Esophagus mucosa (tissue), 1 donor: ENCODE measurements around the gene RBM5. TPM values are rescaled to one million over a fixed set of nuclear protein-coding genes. Genes with fewer than 3 reads are reported as not detected.
A peak's percentile ranks its signal among the peaks of the same experiment; 100 is the strongest.

Experiments used
- ATAC-seq: fragments of 200-7000 bp; cut with Tn5 transposase; one replicate; pipeline ENCODE4 v1.9.1; 2020
- total RNA-seq: library from RNA; stranded (reverse); gene quantifications from one replicate; pipeline ENCODE4 v1.2.4, GENCODE V29; 2023
- donor health status: DM: yes; HTN: yes; CAD: no.

RBM5 gene
- total RNA-seq, 1 donor from 2014 or later = 59.5 TPM

DNA sequence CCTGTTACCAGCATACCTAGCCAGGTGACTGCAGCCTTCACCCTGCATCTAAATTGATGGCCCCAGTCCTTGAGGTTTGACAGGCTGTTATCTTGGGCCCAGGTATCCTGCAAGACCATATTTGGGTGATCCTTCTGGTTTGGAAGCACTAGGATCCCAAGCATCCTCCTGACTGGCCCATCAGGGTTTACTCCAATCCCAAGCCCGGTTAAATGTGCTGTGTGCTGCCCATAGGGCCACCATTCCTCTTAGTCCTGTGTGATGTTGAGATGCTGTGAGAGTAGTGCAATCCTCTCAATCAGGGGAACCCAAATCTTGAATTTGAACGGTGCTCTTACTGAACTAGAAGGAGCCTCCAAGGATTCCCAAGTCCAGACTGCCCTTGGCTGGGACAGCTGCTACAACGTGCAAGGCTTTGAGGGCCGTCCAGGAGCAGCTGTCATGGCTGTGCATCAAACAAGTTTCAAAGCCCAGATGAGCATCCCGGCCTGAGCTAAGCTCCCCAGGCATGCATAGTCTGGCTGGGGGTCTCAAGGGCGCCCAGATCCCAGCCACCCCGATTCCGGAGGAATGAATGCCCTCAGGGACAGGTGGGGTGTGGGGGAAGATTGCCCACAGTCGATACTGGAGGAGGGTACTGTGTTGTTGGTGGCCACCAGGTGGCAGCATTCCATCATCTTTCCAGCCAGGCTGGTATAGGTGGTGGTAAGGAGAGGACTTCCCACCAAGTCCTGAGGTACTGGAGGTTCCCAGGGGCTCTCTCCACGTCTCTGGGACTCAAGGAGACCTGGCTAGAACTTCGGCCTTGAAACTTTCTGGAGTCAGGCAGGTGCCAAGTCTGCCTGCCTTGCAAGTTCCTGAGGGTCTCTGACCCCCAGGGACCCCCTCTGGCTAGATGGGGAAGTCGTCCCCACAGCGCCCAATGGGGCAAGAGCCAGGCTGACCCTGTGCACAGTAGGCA is 32.6 kb downstream of the RBM5 start:
- peak; percentile 74 for ATAC-seq

DNA sequence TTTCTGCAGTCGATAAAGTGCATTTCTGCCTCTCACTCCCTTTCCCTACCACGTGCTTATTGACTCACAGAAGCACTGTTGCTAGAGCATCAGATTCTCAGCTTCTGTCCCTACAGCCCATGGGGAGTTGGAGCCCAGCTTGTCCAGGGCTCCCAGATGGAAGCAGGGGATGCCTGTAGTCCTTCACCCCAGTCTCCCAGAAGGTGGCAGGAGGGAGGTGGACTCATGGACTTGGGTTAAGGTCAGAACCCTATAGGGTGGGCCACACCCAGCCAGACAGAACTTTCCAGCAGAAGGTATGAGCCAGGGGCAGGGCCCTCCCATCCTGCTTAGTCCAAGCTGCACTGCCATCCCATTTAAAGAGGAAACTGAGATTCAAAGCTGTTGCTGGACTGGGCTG is 33.4 kb downstream of the RBM5 start:
- ATAC-seq = peak; percentile 22

DNA sequence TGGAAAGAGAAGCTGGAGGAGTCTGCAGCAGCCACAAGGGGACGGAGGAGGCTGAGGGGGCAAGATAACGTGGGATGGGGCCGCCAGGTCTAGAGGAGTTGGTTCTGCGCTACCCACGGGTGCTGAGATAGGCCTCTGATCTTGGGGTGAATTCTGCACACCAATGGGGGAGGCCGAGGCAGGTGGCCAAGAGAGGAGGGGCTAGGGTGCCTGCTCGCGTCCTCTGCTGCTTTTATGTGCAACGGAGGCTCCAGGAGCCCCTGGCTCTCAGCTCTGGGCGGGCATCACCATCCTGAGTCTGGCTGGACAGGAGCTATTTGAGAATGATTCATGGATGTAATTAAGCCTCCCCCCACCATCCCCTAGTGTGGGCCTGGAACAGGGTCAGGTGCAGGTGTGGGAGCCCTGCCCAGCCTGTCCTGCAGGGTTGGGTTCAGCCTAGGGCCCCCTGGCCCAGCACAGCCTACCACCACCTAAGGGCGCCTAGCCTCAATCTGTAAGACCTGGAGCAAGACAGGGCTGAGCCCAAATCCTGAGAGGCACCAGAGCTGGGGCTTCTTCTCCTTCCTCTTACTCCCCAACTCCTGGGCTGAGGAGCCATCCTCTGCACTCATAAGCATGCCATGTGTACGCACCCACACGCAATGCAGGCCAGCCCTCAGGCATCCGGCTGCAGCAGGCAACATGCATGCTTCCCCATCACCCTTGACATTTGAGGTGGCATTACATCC is 34.1 kb downstream of the RBM5 start:
- peak; percentile 20 for ATAC-seq

DNA sequence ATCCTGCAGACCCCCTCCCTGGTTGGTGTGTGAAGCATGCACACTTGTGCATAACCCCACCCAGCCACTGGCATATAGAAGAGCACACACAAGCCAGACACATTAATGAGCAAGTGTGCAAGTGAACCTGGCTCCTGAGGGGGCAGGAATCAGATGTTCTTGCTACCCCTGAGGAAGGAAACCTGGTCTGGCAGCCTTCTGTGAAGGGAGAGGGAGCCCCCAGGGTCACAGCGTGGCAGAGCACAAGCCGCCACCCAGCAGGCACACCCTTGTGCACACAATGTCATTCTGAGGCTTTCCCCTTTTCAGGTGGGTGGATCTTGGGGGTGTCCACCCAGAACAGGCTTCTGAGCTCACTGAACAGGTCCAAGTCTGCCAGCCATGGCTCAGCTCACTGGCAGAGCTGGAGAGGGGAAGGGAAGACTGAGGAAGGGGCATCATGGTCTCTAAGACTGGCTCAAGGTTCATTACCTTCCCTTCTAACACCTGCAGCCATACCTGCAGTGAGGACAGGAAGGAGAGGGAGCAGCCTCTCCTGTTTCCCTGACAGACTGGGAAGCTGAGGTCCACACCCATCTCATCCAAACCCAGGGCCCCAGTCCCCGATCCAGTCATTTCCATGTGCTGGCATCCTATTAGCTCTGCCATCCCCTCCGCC is 34.8 kb downstream of the RBM5 start:
- ATAC-seq = peak; percentile 57

DNA sequence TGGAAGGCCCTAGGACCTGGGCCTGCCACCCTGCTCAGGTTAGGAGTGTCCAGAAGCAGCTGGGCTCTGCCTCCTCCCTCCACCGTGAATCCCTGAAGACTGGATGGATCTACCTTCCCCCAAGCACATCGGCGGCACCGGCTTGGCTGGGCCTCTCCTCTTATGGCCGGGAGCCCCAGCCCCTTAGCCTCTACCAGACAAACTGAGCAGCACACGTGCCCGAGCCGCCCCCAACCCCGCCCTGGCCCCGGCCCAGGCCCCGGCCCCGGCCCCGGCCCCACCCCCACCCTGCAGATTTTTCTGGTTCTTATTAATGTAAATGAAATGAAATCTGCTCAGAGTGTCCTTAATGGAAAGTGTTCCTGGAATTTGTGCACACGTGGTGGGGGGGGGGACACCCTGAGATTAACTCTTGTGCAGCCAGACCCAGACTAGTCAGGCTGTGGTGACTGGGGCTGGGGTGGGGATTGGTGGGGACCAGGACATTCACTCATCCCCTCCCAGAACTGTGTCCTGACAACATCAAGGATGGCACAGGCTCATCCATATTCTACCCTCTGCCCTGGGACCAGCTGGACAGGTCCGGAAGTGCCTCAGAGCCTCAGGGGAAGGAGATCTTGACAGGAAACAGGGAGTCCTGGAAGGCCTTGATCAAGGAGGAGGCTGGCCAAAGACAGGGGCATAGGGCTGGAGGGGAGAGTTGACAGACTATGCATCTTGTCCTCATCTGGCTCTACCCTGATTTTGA is 35.5 kb downstream of the RBM5 start:
- peak; percentile 6 for ATAC-seq

DNA sequence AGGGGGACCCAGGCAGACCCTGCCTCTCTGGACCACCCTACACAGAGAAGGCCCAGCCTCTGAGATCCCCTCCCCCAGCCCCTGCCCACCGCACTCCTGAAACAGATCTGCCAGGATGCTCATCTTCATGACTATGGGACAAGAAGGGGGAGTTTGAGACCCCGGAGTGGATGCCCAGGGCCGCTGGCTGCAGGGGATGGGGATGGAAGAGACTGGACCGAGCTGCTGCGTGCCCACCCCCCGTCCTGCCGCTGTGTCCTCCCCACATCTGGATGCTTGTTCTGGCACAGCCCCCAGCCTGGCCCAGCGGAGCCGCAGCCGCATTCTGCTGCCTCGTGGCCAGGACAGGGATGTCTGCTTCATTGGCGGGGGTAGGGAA is 36.1 kb downstream of the RBM5 start:
- no peak for ATAC-seq

DNA sequence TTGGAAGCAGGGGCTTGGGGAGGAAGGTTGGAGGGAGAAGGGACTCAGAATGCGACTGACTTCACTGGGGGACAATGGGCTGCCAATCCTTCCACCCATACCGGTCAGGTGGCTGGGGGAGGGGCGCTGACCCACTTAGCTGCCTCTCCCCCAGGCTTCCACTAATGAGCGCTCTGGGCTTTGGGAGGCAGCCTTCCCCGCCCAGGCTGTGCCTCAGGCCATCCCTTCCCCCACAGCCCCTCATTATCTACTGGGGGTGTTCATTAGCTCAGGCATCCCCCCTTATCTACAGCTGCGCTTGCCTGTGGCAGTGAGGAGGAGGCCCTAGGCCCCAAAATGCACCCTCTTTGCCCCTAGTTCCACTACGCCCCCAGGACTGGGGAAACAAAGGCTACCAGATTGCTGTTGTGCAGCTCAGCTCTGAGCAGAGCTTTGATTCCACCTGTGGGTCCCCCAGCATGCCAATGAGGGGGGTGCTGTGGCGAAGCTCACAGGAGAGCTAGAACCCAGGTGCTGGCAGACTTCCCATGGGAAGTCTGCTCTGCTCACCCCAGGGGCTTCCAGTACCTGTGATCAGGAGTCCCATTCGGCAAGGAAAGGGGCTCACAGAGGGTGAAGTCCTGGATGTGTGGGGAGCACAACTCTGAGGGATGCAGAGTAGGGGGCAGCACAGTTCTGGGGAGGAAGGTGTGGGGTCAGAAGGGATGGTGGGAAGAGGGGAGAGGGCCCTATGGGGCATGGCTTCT is 37.0 kb downstream of the RBM5 start:
- no peak for ATAC-seq

DNA sequence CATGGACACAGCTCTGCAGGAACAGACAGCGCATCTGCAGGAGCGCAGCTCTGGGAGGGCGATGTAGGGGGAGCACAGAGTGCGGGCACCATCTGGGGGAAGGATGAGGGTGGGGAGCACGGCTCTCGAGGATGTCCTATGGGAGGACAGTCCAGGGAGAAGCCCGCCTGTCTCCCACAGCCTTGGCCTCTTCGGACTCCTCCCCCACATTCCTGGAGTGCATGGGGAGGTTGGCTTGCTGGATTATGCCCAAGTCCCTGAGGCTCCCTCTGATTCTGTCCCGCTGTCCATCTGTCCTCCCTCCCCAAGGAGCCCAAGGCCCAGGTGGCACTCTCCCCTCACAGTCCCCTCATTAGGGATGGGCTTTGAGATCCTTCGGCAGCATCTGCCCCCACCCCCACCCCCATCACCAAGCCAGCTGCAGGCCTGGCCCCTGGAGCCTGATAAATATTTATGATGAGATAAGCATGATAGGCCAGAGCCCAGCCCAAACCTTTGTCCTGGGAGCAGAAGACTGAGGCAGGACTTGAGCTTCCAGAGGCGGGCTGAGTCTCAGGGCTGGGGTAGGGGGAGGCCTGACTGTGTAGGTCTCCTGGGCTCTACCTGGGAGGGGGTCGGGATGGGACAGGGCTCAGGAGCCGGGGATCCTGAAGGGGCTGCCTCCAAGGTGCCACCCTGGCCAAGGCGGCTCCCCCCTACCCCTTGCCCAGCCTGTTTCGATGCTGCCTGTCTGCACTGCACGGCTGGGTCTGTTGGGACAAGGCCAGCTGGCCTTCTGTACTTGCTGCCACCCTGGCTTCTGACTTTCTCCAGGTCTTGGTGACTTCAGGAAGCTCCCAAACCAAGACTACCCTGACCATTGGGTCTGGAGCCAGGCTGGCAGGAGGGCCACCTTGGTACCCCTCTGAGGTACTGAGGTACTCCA is 37.8 kb downstream of the RBM5 start:
- ATAC-seq = no peak

DNA sequence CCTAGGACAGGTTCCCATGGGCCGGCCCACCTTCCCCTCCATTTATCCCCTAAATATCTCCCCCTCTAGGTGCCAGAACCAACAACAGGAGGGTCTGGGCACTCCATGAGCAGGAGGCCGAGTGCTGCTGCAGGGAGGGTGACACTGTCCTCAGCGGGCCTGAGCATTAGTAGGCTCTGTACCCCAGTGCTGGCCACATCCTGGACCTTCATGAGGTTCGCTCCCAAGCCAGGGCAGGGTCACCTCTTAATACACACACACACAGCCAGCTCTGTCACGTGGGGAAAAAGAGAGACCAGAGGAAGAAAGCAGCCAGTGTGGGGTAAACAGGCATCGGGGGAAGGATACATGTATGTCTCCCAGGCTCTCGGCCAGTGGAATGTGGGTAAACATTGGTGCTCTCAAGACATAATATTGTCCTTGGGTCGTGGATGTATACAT is 38.6 kb downstream of the RBM5 start:
- no peak for ATAC-seq

DNA sequence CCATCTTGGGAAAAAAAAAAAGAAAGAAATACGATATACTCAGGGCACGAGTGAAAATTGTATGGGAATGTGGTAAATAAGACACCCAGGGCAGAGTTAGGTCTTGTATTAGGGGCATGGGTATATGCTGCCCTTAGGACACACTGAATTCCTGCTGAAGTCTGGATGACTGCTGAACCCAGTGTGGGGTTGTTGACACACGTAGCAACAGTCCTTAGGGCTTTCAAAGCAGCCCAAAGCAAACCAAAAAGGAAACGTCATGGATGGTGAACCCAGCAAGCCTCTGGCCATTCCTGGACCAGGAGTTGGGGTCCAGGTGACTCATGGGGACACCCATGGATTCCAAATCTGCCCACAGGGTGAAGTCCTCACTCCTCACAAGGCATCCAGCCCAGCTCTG is 39.3 kb downstream of the RBM5 start:
- no peak for ATAC-seq

DNA sequence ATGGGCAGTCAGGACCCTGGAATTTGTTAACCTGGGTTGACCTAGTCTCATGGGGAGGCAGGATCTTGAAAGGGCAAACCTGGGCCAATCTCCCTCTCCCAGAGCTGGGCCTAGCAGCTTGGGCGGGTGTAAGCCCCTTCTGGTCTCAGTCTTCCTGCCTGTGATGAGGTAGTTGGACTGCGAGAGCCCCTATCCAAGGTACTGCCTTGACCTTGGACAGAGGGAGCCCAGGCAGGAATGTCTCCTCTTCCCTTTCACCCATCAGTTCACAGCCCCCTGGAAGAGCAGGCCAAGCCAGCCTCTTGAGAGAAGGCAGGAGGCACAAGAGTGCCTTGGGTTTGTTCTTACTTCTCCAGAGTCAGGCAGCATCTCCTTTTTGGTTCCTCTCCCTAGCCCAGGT is 41.7 kb downstream of the RBM5 start:
- ATAC-seq = no peak

DNA sequence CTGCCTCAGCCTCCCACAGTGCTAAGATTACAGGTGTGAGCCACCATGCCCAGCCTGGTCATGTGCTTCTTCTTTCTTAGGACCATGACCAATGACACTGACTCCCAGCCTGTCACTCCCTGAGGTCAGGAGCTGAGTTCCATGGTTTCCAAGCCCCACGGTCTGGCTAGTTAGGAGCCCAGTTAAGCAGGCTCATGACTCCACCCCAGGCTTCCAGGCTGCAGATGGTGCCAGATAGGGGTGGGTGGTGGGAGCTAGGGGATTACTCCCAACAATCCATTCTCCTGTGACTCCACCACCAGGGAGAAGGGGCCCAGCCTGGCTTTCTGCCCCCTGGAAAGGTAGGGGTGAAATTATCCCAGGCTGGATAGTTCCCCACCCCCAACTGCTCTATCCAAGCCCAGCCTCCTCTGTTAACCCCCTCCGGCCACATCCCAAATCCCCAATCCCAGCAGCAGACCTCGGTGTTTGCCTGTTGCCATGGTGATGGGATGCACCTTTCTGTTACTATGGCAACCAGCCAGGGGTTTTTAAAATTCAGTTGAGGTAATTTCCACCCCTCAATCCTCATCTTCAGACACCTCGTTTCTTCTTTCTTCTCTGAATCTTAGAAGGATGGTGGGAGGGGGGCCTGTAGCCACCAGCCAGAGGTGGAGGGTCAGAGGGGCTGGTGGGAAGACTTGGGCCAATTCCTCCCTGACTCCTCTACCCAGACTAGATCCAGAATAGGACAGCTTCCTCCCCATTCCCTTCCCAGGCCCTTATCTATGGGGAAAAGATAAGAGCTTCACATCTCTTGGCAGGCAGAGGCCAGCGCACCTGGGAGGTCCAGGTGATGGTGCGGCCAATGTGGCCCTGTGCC is 43.9 kb downstream of the RBM5 start:
- ATAC-seq = no peak

DNA sequence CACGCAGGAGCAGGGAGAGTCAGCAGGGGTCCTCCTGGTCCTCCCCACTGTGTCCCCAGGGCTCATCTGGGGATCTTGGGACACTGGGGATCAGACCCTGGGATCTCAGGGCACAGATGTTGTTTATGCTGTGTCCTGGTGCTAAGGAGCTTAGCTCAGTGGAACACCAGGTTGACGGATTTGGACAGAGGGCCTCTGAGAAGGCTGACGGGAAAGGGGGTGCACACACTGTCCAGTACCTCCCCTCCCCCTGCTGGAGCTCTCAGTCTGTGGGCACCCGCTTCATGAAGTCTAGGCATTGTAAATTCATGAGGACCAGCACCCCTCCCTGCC is 44.5 kb downstream of the RBM5 start:
- ATAC-seq = no peak

DNA sequence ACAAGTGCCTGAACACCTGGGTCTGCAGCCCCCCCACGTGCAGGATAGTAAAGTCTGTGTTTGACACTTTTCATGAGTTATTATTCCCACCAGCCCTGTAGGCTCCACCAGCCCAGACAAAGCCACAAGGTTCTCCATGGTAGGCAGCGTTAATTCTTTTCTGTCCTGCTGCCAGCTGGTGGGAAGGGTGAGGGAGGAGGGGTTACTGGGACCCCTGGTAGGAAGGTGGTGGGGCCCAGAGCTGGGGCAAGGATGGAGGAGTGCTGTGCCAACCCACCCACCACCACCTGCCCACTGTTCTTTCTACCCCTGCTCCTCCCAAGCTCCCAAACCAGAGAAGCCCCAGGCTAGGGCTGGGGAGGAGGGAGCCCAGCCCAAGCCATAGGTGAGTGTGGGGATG is 45.6 kb downstream of the RBM5 start:
- ATAC-seq = no peak

DNA sequence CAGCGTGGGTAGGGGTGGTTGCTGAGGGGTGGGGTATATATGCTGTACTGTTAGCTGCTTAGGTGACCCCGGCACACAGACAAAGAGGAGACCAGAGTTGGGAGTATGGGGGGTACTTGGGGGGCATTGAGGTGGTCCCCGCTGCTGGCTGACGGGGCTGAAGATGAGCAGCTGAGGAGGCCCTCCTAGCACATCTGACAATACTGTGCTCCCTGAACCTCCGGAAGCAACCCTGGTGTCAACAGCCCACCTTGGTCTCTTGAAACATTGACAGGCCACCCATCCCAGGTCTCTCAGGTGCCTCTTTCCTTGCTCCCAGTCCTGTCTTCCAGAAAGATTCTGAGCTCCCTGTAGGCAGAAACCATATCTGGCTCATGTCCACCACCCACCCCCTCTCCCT is 47.2 kb downstream of the RBM5 start:
- ATAC-seq = no peak

DNA sequence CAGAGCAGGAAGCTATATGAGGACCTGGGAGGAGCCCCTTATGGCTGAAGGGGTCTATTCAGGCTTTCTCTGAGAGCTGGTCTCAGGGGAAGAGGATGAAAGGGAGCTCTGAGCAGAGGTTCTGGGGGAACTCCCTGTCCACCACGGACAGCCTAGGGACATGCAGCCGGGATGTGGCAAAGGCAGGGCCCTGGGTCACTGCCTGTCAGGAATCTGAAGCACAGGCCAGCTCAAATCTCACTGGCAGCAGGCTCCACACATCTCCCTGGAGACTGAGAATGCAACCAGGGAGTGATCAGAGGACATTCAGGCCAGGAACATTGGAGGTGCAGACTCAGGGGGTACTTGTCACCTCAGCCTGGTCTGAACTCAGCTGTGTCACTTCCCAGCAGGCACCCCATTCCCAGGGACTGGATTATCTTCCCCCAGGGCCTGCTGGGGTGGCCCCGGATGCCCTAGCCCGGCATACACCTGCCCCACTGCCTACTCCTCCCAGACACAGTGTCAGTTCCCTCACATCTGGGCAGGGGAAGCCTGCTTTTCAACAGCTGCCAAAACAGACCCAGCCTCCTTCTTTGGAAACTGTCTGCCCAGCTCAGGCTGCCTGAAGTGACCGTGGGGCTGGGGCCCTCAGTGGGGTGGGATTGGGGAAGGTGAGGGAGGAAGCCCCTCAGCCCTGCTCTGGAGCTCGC is 48.1 kb downstream of the RBM5 start:
- ATAC-seq = peak; percentile 1

DNA sequence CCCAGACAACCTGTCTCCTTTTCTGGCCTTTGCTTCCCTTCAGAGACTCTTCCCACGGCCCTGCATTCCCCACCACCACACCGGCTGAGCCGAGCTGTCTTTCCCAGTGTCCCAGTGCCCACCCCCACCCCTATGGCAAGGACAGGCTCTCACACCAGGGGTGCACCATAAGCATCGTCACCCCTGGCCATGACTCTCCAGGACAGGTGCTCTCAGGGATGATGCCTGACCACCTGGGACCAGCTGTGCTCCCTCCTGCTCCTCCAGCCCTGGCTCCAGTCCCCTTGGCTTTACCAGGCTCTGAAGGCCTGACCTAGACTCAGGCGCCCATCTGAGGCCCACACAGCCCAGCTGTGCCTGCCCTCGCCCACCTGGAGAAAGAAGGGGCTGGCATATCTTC is 48.8 kb downstream of the RBM5 start:
- no peak for ATAC-seq

DNA sequence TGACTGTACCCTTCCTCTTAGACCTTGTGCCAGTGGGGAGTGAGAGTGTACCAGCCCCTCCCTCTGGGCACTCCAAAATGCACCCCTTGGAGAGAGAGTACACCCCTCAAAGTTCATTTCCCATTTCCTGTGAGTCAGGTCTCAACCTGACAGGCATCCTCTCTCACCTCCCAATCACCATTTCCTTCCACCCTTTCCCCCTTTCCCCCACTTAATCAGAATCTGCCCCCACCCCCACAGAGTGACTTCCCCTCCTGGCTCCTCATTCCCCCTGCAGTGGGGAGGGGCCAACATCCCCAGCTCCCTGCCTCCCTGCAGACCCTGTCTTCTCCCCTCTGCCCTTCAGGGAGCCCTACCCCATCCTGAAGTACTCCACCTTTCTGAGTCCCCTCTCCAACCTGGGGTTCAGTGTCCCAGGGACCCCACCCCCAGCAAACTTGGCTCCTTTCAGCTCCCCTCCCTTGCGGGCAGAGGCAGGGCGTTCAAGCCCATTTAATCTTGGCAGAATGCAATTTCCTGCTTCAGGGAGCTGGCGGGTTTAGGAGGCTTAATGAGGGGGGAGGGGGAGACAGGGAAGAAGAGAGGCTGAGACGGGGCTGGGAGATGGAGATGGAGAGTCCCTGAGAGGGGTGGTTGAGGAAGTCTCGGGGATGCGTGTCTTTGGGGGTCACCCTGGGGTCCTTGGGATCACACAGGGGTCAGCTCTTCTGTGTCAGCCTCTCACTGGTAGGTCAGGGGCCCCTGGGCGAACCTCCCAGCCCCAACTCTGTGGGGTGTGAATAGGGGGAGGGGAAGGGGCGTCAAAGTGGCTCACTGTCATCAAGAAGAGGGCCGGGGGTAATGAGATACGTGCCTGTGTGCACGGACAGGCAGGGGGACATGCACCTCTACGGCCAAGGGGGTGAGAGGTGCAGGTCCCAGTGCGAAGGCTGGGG is 49.8 kb downstream of the RBM5 start:
- peak; percentile 45 for ATAC-seq
